Activated CD4-positive, alpha-beta T cell treated with anti-CD3 and anti-CD28 coated beads, Interleukin-2, Interleukin-6, amounts not matched to agents 100 ng/mL and 50 ng/mL, durations not matched to agents 16 hours and 8 hours (primary cell): ENCODE data around the gene E2F6.

Experiments
- DNase-seq: peaks from one replicate; pipeline ENCODE4 v3.0.0-alpha.2; 2020

The E2F6 gene

GRCh38 chr2:11454824-11455223 is 11.1 kb downstream of the E2F6 start:
- no peak for DNase-seq

DNA sequence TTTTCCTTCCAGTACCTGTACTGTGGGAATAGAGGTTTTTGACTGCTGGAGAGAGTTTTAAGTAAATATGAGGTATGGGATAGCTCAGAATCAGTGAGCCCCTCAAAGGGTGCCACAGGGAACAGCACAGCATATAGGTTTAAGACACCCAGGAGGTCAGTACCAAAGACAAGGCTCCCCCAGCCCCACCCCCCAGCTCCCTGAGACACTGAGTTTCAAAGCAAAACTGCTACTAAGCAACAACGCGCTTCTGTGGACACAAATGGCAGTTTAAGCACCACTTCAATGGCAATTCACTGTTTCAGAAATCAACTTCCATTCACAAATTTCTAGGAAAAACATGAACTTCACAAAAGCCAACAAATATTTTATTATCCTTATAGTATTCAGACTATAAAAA is 15.2 kb downstream of the E2F6 start:
- no peak for DNase-seq

- DNase-seq = peak; percentile 56
Measured at GRCh38 chr2:11446733-11447248, 19.2 kb downstream of the E2F6 start.

GRCh38 chr2:11444737-11445136 is 21.2 kb downstream of the E2F6 start:
- DNase-seq = no peak

DNA sequence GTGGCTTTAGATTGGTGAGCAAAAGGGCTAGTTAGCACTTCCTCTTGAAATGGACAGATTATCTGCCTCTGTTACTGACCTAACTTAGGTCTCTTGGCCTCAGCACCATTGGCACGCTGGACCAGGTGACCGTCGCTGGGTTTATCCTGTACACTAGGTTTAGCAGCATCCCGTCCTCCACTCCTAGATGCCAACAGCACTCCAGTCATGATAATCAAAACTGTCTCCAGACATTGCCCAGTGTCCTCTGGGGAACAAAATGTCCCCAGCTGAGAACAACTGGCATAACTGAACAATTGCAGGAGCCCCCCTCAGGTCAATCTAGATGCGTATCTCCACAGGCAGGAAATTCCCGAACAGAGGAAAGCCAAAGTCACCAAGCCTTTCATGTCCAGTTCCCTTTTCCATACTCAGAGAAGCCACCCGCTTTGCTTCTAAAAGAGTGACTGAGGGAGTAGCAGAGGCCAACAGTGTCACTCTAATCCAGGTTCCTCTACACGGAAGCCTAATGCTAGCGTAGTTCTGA is 27.3 kb downstream of the E2F6 start:
- DNase-seq = no peak

DNA sequence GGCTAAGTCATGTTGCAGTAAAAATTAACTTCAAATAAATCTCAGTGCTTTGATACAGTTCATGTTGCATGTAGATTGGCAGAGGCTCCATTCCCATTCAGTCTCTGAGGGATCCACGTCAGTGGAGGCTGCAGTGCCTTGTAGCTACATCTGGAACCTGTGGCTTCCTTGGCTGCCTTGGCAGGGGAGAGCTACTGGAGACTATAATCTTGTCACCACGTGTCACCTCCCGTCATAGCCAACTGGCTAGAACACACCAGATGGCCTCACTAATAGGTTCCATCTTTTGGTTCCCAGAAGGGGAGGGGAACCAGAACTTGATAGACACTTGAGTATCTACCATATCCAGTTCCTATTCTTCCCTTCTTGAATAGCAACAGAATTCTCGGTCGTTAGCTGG is 28.4 kb downstream of the E2F6 start:
- no peak for DNase-seq

GRCh38 chr2:11435036-11435435 is 30.9 kb downstream of the E2F6 start:
- DNase-seq = no peak

DNA sequence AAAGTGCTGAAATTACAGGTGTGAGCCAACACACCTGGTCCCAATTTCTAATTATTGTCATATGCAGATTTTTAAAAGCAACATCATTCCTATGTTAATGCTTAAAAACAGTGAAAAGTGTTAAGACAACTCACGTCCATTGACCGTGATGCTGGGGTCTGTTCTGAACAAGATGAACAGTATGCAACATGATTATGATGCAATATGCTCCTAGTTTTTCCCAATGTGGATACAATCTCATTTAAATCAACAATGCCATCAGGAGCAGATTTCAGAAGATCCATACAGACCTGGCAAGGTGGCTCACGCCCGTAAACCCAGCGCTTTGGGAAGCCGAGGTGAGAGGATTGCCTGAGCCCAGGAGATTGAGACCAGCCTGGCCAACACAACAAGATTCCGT is 31.5 kb downstream of the E2F6 start:
- no peak for DNase-seq

GRCh38 chr2:11433822-11434221 is 32.1 kb downstream of the E2F6 start:
- DNase-seq = no peak

DNA sequence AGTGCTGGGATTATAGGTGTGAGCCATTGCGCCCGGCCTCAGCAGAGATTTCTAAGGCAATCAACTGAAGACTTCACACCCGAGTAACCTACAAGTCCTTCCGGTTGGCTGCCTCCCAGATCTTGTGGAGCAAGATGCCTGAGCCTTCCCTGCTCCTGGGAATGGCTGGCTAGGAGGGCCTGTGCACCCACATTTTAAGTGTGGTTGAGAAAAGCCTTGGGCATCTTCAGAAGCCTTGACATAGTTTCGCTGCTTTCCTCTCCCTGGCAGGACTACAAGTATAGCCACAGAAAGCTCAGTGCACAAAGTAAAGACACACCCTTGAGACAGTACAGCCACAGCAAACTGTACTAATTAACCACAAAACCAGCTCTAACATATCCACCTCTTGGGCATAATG is 35.2 kb downstream of the E2F6 start:
- DNase-seq = no peak

- DNase-seq = no peak
Measured at GRCh38 chr2:11427224-11427623, 38.7 kb downstream of the E2F6 start.

DNA sequence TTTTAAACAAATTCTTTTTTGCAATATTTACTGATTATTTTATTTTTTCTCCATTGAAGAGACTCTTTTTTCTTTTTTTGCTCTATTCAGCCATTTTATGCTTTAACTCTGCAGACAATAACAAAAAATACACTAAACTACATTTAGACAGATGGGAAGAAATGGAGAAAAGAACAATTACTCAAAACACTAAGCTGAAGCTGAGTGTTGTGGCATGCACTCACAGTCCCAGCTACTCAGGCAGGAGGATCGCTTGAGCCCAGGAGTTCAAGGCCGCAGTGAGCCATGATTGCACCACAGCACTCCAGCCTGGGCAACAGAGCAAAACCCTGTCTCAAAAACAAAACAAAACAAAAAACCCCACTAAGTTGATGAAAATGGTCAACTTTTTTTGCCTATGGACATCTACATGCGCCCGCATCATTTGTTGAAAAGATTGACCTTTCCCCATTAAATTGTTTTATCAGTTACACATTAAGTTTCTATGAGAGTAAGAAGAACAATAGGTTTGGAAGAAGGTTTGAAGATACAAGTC is 43.0 kb downstream of the E2F6 start:
- DNase-seq = no peak

DNA sequence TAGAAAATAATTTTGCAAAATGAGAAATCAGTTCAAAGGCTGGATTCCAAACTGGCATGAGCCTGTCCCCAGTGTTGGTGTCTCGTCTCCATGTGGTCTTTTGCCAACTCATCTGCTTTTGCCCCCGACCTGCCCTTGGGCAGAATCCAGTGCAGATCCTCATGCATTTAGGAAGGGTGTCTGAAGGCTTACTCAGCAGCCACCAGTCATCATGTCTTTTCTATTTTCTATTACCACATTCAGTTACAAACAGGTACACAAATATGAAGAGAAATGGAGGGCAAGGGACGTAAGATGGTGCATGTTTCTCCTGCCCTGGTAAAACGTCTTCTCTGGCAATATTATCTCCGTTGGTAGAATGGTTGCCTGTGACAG is 43.5 kb downstream of the E2F6 start:
- DNase-seq = no peak

- DNase-seq = no peak
Measured at GRCh38 chr2:11421863-11422490, 44.0 kb downstream of the E2F6 start.

DNA sequence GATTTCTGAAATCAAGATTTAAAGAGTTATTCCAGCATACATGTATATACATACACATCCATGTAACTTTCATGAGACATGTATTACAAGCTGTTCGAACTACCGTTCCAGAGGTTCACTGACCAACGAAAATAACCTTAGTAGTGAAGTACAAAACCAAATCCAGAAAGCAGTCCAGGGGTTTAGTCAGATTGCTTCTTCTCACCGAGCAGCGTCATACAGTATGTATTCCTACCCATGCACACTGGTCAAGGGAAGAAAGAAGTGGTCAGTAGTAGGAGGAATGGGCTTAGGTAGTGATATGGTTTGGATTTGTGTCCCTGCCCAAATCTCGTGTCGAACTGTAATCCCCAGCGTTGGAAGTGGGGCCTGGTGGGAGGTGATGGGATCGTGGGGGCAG is 45.3 kb downstream of the E2F6 start:
- no peak for DNase-seq

- no peak for DNase-seq
Measured at GRCh38 chr2:11420190-11420589, 45.8 kb downstream of the E2F6 start.

DNA sequence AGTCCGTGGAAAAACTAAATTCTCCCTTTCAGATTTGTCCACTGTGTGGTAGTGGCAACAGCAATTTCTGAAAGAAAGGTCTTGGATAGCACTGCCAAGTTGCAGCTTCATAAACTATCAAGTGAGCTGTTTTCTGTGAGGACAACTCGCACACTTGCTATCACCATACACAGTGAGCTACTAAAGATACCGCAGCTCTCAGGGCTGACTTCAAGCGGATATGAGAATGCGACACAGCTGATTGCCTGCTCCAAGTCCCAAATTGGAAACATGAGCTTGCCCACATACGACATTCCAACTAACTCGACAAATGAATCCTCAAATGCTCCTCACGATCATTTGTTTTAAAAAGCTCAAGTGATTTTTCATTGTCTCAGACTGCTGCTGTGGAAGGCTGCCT is 46.2 kb downstream of the E2F6 start:
- DNase-seq = no peak

- DNase-seq = peak; percentile 35
Measured at GRCh38 chr2:11417946-11418585, 47.9 kb downstream of the E2F6 start.

DNA sequence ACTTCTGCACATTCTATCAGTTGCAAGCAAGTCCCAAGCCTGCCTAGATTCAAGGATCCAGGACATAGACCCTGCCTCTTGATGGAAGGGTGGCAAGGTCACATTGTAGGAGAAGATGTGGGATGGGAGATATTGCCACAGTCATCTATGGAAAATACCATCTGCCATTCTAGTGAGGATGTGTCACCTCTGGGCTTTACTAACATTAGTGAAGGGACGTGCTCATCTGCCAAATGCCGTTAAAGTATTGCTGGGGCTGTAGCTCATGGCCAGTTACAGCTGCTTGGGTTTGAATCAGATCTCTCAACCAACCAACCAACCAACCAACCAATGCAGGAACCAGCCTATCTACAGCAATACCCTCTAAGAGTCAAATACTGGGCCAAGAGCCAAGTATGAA is 49.0 kb downstream of the E2F6 start:
- DNase-seq = no peak

DNA sequence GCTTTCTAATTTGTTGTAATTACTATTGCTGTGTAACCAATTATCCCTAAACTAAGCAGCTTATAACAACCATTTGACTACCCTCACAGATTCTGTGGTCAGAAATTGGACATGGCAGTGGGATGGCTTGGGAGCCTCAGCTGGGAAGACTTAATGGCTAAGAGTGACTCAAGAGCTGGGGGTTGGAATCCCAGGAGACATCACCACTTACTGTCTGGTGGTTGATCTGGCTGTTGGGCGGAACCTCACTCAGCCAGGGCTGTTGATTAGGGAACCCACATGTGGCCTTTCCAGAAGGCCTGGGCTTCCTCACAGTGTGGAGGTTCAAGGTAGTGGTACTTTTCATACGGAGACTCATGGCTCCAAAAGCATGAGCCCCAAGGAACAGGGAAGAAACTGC is 49.8 kb downstream of the E2F6 start:
- DNase-seq = no peak

GRCh38 chr2:11414372-11415124 is 51.4 kb downstream of the E2F6 start:
- no peak for DNase-seq

DNA sequence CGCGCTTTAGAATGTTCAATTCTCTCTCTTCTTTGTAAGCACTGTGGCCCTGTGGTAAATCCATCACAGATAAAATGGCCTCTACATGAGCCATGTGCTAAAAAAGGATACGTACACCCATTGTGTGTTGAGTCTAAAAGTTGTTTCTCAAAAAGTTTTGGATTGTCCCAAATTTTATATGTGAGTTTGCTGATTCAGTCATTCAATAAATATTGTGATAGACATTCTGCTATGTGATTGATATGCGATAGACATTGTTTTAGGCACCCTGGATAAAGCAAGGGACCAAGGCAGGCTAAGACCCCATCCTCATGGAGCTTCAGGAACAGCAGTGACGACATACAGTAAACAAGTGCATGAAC is 53.5 kb downstream of the E2F6 start:
- no peak for DNase-seq

DNA sequence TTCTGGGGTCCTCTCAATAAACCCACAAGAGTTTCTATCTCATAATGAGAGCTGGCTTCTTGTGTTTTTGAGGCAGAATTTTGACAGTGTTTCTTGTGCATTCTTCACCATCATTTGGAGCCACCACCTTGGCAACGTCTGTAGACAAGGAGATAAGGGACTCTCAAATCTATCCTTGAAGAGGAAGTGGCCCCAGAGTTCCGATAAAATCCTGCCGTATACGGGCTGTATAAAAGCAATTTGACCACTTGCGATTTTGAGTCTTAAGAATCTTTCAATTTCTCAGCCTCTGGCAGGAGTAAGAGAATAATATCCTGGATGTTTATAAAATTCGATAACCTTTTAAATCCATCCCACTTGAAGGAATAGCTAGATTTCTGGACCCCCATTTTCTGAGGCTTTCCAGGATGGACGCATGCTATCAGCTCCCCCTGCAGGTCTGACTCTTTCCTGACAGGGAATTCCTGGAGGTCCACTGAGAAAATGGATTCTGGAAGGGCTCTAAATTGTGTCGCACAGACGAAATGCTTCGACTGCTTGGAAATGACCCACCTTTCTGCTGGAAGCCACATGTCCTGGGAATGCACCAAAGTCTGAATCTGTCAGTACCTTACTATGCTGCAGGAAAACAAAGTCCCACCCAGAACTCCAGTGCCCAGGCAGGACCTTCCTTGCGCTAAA is 54.1 kb downstream of the E2F6 start:
- no peak for DNase-seq
